ENCODE data around the gene CCDC200.
"Not testable (repeated sequence)": the region's sequence is repeated elsewhere in the genome, so short reads cannot be mapped to it uniquely, and the experiment has no call there.

The CCDC200 gene

GRCh38 chr17:43228020-43228782 lies at the start of gene CCDC200:
Gene CCDC200 (minus strand): TSS chr17:43228623. CDS start chr17:43228554, 69 bp downstream.
- not testable (repeated sequence) for DNase-seq (ENCODE audit: low read depth); H3K4me3 ChIP-seq (ENCODE audit: low read length)

GRCh38 chr17:43272914-43273313 lies 44.5 kb upstream of the CCDC200 start:
- not testable (repeated sequence) for DNase-seq (ENCODE audit: low read depth); H3K4me3 ChIP-seq (ENCODE audit: low read length)

GRCh38 chr17:43272483-43272882 lies 44.1 kb upstream of the CCDC200 start:
- not testable (repeated sequence) for DNase-seq (ENCODE audit: low read depth); H3K4me3 ChIP-seq (ENCODE audit: low read length)

- not testable (repeated sequence) for DNase-seq (ENCODE audit: low read depth); H3K4me3 ChIP-seq (ENCODE audit: low read length)
Observed at GRCh38 chr17:43270552-43271504, 42.4 kb upstream of the CCDC200 start.

- not testable (repeated sequence) for DNase-seq (ENCODE audit: low read depth); H3K4me3 ChIP-seq (ENCODE audit: low read length)
Observed at GRCh38 chr17:43246456-43246855, 18.0 kb upstream of the CCDC200 start.

- not testable (repeated sequence) for DNase-seq (ENCODE audit: low read depth); H3K4me3 ChIP-seq (ENCODE audit: low read length)
Observed at GRCh38 chr17:43240596-43241352, 12.4 kb upstream of the CCDC200 start.

- DNase-seq (ENCODE audit: low read depth); H3K4me3 ChIP-seq (ENCODE audit: low read length): not testable (repeated sequence)
Observed at GRCh38 chr17:43239597-43239996, 11.2 kb upstream of the CCDC200 start.

- not testable (repeated sequence) for H3K4me3 ChIP-seq (ENCODE audit: low read length)
Observed at GRCh38 chr17:43233877-43234276, 5.5 kb upstream of the CCDC200 start, which contains the start of gene RNU2-1. Gene RNU2-1 (minus strand): TSS chr17:43233977.

GRCh38 chr17:43233263-43233662 lies 4.8 kb upstream of the CCDC200 start:
- DNase-seq (ENCODE audit: low read depth); H3K4me3 ChIP-seq (ENCODE audit: low read length): not testable (repeated sequence)

More at GRCh38 chr17:43233877-43234276, 5.5 kb upstream of the CCDC200 start, which contains the start of gene RNU2-1:
- not testable (repeated sequence) for DNase-seq (ENCODE audit: low read depth)

- H3K4me3 ChIP-seq (ENCODE audit: low read length); DNase-seq (ENCODE audit: low read depth): not testable (repeated sequence)
Observed at GRCh38 chr17:43232021-43232699, 3.7 kb upstream of the CCDC200 start.

GRCh38 chr17:43231205-43232020 lies 3.0 kb upstream of the CCDC200 start:
- not testable (repeated sequence) for H3K4me3 ChIP-seq (ENCODE audit: low read length); DNase-seq (ENCODE audit: low read depth)

- no peak for DNase-seq (ENCODE audit: low read depth)
- no peak overlapping the region for H3K4me3 ChIP-seq (ENCODE audit: low read length)
- no peak for TF ChIP-seq CTCF (conservative IDR thresholded peaks at IDR 0.05; ENCODE audit: low read depth, low read length)
Observed at GRCh38 chr17:43226393-43226792, 2.0 kb downstream of the CCDC200 start.

All from retinal pigment epithelial cell (primary cell).